GM21825 (cell line): ENCODE results near the gene ITPKA.

ENCODE experiments used
- ATAC-seq: cut with Tn5 transposase; IDR thresholded peaks from one replicate; pipeline ENCODE4 v1.9.1; 2021; ENCODE audit warnings: mild to moderate bottlenecking, moderate library complexity; ENCODE audit not compliant: unreplicated experiment

The ITPKA gene

GRCh38 chr15:41489641-41490040, 4.0 kb upstream of the ITPKA start:
- no peak for ATAC-seq

DNA sequence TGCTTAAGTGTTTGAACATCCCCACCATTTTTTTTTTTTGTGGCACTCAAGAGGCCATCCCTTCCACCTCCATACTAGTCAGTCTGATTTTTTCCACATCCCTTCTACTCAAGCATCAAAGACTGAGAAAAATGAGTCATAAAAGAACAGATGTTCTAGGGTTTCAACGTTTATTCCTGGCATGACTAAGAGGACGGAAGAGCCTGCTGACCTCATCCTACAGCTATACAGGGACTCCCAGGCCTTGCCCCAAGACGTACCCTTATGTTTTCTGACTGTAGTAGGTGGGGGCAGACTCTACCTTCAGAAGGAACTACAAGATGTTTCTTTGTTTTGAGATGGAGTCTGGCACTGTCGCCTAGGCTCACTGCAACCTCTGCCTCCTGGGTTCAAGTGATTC, 3.3 kb upstream of the ITPKA start:
- ATAC-seq = no peak

GRCh38 chr15:41491889-41492288, 1.8 kb upstream of the ITPKA start:
- ATAC-seq = no peak

- no peak for ATAC-seq
Observed at GRCh38 chr15:41492597-41493204, 973 bp upstream of the ITPKA start.

DNA sequence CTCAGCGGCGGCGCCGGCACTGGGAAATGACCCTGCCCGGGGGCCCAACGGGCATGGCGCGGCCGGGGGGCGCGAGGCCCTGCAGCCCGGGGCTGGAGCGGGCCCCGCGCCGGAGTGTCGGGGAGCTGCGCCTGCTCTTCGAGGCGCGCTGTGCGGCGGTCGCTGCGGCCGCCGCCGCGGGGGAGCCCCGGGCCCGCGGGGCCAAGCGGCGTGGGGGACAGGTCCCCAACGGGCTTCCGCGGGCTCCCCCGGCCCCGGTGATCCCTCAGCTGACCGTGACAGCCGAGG, 172 bp downstream of the ITPKA start:
- peak; percentile 22 for ATAC-seq

- ATAC-seq = peak; percentile 10
Observed at GRCh38 chr15:41494190-41494921, 682 bp downstream of the ITPKA start.

DNA sequence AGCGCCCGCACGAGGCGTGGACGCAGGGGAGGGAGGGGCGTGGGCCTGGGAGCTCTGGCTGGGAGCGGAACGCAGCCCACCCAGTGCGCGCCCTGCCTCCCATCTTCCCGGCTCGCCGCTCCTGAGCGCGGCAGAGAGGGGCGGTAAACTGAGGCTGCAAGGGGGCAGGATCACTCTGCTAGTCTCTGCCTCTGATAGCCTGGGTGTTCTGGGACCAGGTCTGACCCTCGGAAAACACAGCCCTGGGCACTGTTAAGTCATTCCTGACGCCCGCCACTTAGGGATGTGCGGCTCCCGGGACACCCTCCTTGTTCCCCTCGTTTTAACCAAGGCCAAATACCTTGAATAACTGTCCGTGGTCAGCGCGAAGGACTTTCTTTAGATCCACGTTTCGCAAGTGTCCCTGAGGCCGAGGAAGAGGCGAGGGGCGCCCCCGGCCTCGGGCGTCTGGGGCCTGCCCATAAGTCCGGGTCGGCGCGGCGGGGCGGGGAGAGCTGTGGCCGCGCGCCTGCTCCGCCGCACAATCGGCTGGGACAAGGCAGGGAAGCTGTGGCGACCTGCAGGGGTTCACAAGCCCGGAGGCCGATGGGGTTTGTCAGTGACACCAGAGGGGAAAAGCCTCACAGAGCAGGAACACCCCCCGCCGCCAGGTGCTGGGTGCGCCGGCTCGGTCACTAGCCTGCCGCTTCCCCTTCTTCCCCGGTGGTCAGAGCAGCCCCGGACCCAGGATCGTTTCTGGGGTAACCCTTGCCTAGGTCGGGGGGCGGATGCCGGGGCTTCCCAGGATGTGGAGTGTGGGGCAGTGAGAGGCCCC, 1.5 kb downstream of the ITPKA start:
- ATAC-seq = no peak

DNA sequence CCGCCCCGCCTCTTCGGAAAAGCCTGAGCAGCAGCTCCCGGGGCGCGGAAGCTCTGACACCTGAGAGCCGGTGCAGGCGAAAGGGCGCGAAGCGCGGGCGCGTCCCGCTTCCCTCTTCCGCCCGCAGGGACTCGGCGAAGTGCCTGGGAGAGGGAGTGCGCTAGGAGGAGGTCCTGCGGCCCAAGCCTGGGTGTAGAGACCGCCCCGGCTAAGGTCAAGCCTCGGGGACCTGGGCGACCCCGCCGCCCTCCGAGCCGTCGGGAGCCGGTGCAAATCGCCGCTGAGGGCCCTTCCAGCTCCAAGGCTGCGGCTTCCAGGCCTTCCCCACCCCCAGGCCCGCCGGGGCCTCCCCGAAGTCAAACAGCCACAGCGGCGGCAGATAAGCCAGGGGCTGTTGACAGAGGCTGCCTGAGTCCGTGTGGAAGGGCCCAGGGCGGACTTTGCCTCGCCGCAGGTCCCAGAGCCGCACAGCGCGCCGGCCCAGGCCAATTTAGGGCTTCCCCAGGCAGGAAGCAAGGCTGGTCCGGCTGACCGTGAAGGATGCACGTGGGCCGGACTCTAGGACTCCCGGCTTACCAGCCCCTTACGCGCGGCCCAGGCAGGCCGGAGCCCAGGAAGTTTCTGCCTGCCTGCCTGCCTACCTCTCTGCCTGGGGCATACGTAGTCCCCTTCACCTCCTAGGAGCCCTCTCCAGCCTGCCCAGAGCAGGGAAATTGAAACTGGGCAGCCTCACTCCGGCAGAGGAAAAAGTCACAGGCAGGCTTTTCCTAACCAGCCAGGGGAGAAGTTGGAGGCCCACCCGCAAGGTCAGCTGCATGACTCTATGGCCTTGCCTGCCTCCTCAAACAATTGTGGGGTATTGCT, 2.3 kb downstream of the ITPKA start:
- ATAC-seq = no peak

- ATAC-seq = no peak
Observed at GRCh38 chr15:41498657-41499056, 5.0 kb downstream of the ITPKA start.

DNA sequence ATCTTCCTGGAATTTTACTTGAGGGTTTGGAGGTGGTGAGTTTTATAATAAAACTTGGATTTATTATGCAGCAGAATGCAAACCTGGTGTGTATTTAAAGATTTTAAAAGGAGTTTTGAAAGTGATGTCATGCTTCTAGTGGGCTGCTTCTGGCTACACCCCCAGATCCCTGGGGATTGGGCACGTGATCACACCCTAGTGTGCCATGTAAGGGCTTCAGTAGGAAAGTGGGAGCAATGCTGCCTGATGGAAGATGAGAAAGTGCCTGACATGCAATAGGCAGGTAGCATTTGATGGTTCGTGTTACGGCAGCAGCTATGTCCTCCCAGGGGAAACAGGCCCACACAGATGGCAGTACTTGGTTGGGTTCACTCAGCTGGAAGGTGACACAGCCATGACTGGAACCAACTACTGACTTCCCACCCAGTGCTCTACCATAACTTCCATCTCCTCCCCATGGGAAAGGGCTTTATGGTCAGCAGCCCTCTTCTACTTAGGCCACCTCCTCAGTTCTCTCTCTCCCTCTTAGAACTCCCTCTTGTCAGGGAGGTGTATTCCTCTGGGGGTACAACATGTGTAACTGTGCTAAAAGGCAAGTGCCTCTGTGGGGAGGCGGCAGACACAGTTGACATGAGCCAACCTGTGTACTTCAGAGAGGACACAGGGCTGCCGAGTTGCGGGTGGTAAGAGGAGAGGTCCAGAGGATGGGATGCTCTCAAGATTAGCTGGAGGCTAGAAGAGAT, 5.6 kb downstream of the ITPKA start:
- no peak for ATAC-seq

GRCh38 chr15:41501191-41501917, 7.7 kb downstream of the ITPKA start:
- ATAC-seq = no peak

DNA sequence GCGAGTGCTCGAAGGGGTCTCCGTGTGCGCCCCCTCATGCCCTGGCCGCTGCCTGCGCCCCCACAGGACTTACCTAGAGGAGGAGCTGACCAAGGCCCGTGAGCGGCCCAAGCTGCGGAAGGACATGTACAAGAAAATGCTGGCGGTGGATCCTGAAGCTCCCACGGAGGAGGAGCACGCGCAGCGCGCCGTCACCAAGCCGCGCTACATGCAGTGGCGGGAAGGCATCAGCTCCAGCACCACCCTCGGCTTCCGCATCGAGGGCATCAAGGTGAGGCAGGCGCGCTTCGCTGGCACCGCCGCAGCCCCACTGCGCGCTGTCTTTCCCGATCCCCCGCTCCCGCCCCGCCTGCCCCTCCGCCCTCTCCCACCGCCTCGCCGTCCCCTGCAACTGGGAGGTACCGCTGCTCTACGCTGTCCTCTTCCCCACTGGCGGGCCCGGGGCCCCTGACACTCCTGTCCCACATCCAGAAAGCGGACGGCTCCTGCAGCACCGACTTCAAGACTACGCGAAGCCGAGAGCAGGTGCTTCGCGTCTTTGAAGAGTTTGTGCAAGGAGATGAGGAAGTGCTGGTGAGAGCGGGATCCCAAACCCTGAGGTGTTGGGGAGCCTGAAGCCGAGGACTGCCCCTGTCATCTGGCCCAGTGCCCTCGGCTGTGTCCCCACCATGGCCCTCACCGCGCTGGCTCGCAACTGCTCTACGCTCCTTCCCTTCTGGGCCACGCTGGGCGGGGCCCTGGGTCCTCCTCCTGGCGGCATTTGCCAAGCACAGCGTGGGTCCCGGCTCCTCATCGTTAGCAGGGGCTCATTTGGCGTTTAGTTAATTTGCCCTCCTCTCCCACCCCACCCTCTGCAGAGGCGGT, 8.5 kb downstream of the ITPKA start:
- ATAC-seq = no peak

GRCh38 chr15:41502795-41503668, 9.4 kb downstream of the ITPKA start:
- ATAC-seq = no peak

- no peak for ATAC-seq
Observed at GRCh38 chr15:41503669-41504010, 10.0 kb downstream of the ITPKA start.

DNA sequence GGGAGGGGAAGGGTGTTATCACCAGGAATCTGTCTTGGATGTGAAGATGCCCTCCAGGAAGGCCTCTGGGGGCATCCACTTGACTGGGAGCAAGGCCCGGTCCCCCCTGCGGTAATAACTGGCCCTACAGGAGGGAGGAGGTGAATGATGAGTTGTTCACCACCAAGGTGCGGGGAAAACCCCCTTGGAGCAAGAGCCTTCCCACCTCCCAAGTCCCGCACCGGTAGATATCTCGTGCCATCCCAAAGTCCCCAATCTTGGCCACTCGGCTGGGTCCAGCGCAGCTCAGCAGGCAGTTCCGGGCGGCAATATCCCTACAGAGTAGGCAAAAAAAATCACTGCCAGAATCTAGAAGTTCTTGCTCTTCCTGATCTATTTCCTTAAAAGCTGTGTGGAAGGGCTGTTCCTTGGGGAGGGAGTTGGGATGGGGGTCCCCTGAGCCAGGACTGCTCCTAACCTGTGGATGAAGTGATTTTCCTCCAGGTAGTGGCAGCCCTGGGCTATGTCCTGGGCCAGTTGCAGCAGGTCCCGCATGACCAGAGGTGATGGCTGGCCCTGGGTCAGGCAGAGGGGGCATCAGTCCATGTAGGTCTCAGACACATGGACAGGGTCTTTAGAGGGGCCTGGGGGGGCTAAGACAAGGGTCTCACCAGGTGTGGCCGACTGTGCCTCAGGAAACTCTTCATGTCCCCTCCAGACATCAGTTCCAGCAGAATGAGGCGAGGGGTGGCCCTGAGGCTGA, 11.2 kb downstream of the ITPKA start:
- ATAC-seq = no peak

DNA sequence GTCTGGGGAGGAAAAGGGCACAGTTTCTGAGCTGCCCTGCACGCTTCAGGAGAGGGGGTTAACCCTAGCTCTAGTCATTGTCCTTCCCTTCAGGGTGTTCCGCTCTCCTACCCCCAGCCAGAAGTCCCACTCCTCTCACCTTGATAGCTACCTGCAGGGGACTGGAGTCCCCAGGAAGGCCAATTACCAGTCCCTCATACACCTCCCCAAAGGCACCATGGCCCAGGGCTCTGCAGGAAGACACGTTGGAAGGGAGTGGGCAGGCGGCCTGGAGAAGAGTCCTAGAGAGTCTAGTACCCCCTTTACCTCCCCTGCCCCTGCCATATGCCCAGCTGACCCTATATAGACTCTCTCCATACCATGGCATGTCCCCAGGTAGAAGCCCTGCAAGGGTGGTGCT, 12.1 kb downstream of the ITPKA start:
- no peak for ATAC-seq

DNA sequence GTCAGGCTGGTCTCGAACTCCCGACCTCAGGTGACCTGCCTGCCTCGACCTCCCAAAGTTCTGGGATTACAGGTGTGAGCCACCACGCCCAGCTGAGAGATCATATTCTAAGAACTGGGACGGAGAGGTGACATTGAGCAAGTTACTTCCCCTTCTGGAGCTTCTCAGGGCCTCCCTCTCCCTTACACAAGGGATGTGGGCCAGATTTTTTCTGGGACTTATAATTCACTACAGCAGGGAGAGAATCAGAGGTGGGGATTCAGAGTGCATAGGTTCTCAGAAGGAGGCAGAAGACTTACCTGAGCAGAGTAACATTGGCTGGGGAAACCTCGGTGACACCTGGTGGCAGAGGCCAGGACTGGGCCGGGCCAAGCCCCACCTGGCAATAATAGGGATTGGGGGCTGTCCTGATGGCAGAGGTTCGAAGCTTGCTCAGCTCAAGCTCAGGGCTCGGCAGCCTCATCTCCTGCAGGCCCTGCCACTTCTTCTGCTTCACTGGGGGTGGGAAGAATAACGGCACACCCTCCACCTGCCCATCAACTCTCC, 13.2 kb downstream of the ITPKA start:
- ATAC-seq = no peak
